GM19025 (cell line): Measurements from ENCODE around the gene CCDC68.

Experiments used
- ATAC-seq: cut with Tn5 transposase; IDR thresholded peaks from one replicate; pipeline ENCODE4 v1.9.1; 2021; ENCODE audit warnings: mild to moderate bottlenecking, low read depth, moderate library complexity; ENCODE audit not compliant: unreplicated experiment

CCDC68 gene

DNA sequence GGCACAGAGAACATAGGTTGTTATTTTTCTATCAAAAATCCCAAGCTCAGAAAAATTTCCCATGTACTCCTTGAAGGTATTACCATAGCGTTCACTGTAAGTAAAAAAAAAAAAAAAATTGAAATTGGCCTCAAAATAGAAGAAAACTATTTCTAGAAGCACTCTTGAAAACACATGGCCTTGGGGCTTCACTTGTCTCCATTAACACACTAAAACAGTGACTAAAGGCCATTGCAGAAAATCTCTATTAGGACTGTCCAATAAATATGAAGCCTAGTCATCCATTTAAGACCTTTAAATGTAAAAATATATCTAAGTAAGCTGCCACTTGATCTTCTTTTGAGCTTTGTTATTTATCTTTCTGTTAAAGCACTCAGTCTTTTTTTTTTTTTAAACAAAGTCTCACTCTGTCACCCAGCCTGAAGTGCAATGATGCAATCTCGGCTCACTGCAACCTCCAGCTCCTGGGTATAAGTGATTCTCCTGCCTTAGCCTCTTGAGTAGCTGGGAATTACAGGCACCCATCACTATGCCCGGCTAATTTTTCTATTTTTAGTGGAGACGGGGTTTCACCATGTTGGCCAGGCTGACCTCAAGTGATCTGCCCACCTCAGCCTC lies 35.8 kb downstream of the CCDC68 start:
- no peak for ATAC-seq

DNA sequence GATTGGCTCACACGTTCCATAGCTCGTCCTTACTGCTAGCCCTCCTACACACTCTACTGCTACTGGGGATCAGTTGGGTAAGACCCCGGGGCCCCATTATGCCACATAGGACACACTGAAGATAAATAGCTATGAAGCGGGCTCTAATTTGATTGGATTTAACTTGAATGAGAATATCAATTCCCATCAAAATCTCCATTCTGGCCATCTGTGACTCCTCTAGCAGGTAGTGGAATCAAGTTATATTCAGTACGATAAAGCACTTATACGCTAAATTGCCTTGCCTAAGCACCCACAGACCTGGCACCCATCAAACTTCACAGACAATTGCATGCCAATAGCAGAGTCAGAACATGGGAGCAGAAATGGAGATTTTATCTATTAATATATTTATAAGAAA lies 39.8 kb downstream of the CCDC68 start:
- no peak for ATAC-seq

DNA sequence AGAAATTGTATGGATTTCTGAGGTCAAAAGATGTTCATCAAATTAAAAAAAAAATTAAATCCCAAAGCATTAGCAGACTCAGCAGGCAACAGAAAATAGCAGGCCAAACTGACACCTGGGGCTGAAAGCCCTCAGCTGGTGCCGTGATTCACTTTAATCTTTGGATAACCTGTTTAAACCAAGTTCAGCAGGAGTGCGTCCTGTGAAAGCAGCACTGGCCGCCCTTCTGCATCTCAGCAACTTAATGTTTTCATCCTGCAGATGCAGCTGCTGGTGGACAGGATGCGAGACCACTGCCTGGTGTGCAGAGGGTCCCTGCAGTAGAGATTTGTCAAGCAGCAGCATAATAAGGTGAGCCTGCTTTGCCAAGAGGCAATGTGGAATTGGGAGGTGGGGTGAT lies 41.2 kb downstream of the CCDC68 start:
- ATAC-seq: no peak

DNA sequence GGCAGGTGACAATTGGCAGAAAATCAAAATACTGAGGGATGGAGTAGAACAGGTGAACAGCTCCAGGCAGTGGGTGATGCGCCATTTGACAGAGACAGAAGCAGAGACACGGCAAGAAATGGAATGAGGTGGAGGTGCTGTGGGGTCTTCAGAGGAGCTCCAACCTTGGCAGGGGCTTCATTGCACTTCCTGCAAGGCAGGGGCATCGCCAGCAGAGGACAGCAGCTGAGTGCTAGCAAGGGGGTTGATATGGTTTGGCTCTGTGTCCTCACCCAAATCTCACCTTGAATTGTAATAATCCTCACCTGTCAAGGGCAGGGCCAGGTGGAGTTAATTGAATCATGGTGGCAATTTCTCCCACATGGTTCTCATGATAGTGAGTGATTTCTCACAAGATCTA lies 42.8 kb downstream of the CCDC68 start:
- no peak for ATAC-seq

DNA sequence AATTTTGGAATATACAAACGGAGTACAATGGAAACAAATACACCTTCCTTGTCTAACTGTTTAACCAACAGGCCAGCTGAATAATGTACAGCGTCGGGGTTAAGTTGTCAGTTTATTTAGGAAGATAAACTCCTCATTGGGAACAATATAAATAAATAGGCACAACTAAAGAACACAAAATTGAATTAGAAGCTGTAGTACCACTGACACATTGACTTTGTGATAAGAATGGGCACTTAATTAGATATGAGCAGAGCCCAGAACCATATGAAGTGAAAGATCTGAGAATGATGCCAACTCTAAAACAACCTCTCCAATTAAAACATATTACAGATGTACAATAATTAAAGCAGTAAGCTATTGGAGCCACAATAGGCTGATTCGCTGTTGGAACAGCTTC lies 44.4 kb downstream of the CCDC68 start:
- ATAC-seq: no peak

DNA sequence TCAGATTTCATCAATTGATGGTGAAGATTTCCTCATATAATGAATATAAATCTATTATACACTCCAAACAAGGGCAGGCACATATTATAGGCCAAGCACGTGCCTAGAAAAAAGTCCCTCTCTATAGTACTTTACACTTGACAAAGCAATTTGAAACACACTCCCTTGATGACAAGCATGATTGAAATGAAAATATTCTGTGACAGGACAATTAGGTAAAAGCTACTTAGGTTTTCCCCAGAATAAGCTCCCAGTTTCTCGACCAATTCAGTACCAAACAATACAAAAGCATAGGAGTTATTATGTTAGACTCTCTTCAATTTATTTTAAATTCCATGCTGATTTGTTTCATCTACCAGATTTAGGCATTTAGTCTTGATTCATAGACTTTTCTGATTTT lies 47.7 kb downstream of the CCDC68 start:
- no peak for ATAC-seq

DNA sequence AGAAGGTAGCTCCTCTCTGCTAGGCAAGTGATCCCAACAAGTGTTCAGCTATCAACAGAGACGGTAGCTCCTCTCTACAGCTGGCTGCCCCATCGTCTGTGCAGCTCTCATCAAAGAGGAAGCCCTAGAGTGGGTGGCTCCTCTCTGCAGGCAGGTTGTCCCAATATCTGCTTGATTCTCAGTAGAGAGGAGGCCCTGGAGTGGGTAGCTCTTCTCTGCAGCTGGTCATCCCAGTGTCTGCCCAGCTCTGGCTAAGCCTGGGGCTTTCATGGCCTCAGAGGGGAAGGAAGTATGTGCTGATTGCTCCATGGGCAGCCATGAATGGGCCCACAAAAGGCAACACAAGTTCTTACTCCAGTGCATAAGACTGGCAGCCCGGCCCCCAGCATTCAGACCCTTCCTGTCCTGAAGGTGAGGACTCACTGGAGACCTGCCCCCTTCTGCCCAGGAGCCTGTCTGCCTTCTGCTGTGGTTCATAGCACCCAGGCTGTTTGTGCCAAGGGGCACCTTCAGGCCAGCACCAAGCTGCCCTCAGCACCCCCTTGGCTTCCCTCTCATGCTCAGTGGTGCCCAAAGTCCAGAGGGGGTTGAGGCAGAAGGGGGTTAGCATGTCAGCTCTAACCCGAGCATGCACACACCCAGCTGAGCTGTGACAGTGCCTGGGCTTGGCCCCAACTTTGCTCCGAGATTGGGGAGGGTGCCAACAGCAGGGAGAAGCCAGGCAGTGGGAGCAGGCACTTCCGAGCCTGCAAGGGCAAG lies 48.9 kb downstream of the CCDC68 start:
- no peak for ATAC-seq

DNA sequence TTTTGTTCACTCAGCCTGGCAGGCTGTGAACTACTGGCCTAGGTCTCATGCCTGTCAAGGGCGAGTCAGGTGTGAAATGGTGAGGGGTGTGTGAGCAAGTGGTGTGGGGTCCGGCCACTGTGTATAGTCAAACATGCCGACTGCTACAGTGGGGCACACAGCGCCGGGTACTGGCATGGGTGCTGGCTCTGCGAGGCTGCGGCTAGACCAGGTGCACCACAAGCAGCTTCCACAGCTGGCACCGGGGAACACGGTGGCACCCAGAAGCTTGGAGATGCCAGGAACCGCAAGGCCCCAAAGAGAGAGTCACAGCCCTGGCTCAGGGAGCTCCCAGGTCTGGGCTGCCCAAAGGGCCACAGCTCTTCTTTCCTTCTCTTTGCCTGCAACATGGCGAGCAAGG lies 49.7 kb downstream of the CCDC68 start:
- ATAC-seq: no peak

DNA sequence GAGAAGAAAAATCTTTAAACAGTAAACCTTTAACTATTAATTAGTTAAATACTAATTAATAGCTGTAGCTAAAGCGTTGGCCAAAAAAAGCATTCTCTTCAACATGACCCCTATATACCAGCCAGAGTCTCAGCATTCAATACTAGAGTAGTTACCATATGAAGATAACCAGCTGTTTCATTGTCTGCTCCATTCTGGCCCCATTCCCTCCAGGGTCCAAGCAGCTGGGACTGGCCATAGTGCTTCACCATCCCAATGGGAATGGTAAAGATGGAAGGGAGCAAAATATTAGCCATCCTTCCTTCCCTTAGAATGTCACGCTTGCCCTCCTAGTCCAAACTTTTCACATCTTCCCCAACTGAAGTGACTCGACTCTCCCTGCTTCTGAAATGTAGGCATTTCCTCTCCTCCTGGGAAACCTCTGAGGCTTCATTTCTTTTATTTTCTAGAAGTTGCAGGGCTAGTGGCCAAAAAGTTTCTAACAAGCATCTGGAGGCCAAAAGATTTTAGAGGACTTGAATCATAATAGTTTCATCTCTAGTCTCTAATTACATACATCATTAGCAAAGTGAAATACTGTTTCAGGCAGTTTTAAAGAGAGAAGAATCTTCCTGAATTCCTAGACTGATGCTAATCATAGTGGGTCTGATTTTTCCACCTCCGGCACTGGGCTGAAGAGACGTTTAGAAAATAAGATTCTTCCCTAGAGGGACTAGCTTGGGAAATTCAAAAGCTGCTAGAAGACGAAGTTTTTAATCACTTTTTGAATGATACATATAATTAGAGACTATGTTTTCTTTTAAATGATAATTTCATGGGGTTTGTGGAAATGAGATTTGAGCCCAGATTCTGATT lies 52.7 kb downstream of the CCDC68 start:
- no peak for ATAC-seq

DNA sequence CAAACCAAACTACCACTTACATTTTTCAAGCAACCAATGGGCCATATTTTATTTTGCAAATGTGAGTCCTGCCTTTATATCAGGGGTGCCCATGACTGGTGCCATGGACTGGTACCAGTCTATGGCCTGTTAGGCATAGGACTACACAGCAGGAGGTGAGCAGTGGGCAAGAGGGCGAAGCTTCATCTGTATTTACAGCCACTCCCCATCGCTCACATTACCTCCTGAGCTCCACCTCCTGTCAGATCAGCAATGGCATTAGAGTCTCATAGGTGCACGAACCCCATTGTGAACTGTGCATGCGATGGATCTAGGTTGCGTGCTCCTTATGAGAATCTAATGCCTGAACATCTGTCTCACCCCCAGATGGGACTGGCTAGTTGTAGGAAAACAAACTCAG lies 53.6 kb downstream of the CCDC68 start:
- ATAC-seq: no peak

DNA sequence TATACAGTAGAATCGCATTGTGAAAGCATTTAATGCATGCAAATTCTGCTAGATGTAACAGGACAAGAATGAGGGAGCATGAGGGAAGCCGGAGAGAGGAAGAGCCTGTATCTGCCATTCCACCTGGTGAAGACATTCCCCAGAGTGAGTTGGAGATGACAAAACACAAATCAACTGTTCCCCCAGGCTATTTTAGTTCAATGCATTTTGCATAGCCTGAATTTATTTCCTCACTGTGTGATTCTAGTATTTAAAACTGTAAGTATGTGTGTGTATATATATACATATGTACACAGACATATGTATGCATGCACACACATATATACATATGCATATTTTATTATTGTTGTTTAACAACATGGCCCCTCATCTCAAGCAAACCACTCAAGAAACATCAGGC lies 54.7 kb downstream of the CCDC68 start:
- no peak for ATAC-seq

DNA sequence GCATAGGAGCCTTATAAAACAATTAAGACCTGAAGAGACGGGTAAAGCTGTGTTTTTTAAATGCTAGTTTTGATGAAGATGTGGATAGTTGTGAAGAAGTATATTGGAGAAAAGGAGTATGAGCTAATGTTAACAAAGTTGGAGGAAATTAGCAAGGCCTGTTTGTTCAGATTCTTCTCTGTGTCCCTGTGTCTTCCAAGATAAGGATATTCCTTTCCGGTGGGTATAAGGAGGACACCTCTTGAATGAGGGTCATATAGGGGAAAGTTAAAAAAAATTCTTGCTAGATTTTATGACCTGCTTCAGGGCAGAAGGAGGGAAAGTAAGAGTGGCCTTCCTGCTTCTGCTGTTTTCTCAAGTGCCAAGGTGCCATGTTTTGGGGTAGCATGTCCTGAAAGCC lies 59.0 kb downstream of the CCDC68 start:
- no peak for ATAC-seq

DNA sequence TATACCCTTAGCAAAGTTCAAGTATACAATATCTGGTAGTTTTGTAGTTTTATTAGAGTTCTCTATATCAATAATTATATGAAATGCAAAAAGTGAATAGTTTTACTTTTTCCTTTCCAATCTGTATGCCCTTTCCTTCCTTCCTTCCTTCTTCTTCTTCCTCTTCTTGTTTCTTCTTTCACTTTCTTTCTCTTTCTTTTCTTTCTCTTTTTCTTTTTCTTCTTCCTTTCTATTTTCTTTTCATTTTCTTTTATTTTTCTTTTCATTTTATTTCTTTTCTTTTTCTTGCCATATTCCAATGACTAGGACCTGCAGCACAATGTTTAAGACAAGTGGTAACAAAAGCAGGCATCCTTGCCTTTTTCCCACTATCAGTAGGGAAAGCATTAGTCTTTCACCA lies 59.8 kb downstream of the CCDC68 start:
- ATAC-seq: no peak

DNA sequence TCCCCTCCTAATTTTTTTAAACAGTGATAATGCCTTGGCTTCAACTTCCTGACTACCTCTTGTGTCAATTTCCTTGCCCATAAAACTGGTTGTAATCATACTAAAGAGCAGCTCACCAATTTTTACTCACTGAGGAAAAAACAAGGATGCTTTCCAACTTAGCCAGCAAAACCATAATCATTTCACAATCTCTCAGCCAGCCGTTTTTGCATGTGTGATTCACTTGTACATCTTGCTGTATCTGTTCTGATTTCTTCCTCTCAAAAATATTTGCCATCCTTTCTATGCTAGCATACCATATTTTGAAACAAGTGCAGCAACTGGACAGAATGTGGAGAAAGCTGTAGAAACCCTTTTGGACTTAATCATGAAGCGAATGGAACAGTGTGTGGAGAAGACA lies 70.3 kb downstream of the CCDC68 start:
- no peak for ATAC-seq

DNA sequence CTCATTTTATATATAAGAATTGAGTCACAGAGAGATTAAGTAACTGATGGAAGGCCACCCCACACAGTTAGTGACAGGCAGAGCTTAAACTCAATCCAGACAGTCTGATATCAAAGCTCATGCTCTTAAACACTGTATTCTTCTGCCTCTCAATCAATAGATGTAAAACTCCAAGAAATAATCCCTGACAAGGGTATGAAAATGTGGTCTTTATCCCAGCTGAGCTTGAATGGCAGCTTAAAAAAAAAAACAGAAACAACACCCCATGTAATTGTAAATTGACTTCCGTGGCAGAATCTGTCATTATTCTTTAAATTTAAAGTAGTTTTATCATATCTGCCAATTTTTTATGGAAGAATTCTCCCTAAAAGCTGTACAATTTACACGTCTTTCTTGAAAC lies 70.9 kb downstream of the CCDC68 start:
- ATAC-seq: no peak

DNA sequence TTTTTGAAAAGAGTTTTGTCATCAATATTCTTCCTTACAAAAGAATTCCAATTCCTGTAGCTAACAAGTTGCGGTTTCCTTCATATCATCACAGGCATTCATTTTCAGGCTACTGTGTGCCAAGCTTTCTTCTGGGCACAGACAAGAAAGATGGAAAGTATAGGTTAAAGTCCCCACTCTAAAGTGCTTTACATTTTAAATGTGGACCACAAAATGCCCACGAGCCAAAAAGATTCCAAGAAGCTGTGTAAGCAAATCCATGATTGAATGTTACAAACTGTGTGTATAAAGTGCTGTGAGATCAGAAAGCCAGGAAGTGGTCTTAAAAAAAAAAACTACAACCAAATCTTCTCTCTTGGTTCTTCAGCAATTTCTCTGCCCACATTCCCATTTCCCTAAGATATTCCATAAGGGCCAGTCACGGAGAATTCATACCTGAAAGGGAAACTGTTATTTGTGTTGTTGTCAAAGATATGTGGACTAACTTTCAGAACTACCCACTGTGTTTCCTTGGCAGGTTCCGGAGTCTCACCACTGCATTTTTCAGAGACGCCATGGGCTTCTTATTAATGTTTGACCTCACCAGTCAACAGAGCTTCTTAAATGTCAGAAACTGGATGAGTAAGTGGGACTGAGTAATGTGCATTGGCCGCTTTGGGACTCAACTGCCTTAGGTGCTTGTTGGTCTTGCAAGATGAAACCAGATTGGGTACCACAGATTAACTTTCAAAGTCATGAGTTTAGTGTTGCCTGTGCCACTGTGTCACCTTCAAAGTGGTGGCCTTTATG lies 75.3 kb downstream of the CCDC68 start:
- no peak for ATAC-seq

DNA sequence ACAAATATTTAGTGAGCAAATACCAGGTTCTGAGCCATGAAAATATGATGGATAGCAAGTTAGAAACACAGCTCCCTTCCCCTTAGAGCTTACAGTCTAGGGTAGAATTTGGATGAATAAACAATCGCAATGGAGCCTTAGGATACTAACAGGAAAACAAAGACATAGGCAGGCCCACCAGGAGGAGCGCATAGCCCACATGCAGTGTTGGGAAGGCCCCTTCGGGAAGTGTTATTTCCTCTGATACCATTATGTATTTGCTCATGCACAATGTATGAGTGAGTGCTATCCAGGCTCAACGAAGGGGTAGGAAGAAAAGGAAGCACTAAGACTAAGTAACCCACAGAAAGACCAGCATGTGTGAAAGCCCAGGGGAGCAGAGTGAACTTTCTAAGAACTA lies 76.9 kb downstream of the CCDC68 start:
- no peak for ATAC-seq

DNA sequence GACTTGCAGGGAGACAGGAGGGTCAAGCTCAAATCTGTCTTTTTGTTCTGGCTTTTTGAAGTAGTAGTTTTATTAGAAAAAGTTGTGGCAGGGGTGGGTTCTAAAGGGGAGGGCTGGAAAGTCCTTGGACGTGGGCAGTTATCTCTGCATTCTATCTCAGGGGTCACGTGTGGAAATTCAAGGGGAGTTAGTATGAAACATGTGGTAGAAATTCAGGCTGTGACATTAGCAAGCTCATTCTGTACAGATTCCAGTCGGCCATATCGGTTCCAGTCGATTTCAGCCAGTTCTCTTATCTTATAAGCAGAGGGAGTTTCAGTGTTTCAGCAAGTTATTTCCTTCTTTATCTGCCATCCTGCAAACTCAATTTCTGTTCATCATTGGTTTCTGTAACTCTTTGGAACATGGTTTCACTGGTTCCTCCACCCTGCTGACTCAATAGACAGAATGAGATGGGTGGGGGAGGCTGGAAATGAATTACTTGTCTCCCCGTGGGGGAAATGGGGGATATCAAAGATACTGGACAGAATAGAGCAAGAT lies 78.0 kb downstream of the CCDC68 start:
- ATAC-seq: no peak

DNA sequence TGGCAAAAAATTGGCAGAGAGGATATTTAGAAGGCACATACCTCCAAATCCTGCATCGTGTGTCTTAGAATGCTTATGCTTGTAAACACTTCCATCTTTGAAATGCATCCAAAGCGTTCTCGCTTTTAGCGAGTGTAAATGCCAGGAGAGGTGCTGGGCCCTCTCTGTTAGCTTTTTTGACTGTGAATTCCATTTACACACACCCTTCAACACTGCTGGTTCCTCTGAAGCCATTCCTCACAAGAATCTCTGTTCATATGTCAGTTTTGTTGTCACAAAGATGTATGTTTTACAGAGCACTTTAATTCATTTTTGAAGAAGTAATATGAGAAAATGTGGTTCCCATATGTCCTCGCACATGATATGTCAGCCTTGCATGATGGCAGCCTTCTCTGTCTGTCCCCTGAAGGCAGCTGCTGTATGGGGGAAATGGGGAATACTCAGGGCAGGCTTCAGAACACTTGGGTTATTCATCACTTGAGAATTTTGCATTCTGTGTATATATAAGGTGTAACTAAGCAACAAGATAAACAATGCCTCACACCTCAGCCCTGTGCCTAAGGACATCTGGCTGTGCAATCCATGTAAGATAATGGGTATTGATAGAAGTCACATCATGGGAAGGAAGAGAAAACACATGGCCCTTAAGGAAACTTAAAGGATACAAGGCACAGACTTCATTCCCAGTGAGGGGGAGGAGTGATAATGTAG lies 78.7 kb downstream of the CCDC68 start:
- no peak for ATAC-seq

DNA sequence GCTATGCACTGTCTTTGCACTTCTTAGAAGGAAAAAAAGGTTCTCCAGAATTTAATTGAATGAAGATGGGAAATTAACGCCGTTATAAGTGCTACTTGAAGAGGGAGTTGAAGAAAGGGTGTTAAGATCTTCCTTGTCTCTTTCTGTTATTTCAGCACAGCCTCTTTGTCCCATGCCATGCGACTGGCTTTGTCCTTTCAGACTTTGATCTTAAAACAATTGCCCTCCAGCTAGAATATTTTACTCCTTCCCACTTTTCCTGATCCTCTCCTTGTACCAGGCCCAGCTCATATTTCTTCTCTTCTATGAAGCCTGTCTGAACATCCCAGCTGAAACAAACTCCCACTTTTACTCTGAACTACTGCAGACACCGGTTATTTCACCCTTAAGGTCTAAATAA lies 79.6 kb downstream of the CCDC68 start:
- no peak for ATAC-seq
